SW 1271 (cell line): Measurements from ENCODE around the gene MYO5A.
"Not testable (repeated sequence)": the region's sequence is repeated elsewhere in the genome, so short reads cannot be mapped to it uniquely, and the experiment has no call there.

Experiments used
- DNase-seq, 2 experiments: peaks; one replicate each; lab custom pipeline; 2025; lab: John Stamatoyannopoulos, UW

MYO5A gene

GRCh38 chr15:52540374-52541012 is 11.8 kb upstream of the MYO5A start:
- no peak for DNase-seq

- DNase-seq, result no peak
Observed at GRCh38 chr15:52537459-52537858, 8.8 kb upstream of the MYO5A start.

GRCh38 chr15:52532427-52532826 is 3.7 kb upstream of the MYO5A start:
- DNase-seq, result no peak

- no peak for DNase-seq
Observed at GRCh38 chr15:52529940-52530339, 1.3 kb upstream of the MYO5A start.

GRCh38 chr15:52529341-52529924 is 753 bp upstream of the MYO5A start:
- peak in 1 of 2 experiments; percentile 5 for DNase-seq

- no peak for DNase-seq
Observed at GRCh38 chr15:52527911-52528563, 643 bp downstream of the MYO5A start.

- DNase-seq, result no peak
Observed at GRCh38 chr15:52527196-52527910, 1.3 kb downstream of the MYO5A start.

GRCh38 chr15:52524223-52525136 is 4.2 kb downstream of the MYO5A start:
- DNase-seq, result no peak

GRCh38 chr15:52523647-52524046 is 5.0 kb downstream of the MYO5A start:
- no peak for DNase-seq

- DNase-seq, result no peak
Observed at GRCh38 chr15:52523192-52523591, 5.5 kb downstream of the MYO5A start.

GRCh38 chr15:52521682-52522081 is 7.0 kb downstream of the MYO5A start:
- no peak for DNase-seq

- DNase-seq, result no peak
Observed at GRCh38 chr15:52520421-52520820, 8.3 kb downstream of the MYO5A start.

- no peak for DNase-seq
Observed at GRCh38 chr15:52518487-52519371, 10.0 kb downstream of the MYO5A start.

- no peak for DNase-seq
Observed at GRCh38 chr15:52517014-52517413, 11.7 kb downstream of the MYO5A start.

- no peak for DNase-seq
Observed at GRCh38 chr15:52515343-52515742, 13.3 kb downstream of the MYO5A start.

- DNase-seq, result no peak
Observed at GRCh38 chr15:52514482-52514881, 14.2 kb downstream of the MYO5A start.

GRCh38 chr15:52512869-52513268 is 15.8 kb downstream of the MYO5A start:
- DNase-seq, result not testable (repeated sequence)

- DNase-seq, result no peak
Observed at GRCh38 chr15:52511084-52511483, 17.6 kb downstream of the MYO5A start.

GRCh38 chr15:52509500-52510245 is 19.0 kb downstream of the MYO5A start:
- DNase-seq, result no peak

GRCh38 chr15:52506549-52506948 is 22.1 kb downstream of the MYO5A start:
- DNase-seq, result no peak
